OCI-LY7 (cell line): Measurements from ENCODE around the gene SERTAD2. TPM values are rescaled to one million over a fixed set of nuclear protein-coding genes. Genes with fewer than 3 reads are reported as not detected.

Experiments used
- BruUV-seq: library from RNA; stranded (reverse); fragments of 400-500 nt; replicated peaks from 2 replicates; lab custom pipeline; 2021; lab: Mats Ljungman, UMichigan
- CTCF ChIA-PET: fragments of 300-600 bp; sonication (Branson Sonifier 250); formaldehyde crosslinking; loops from one replicate; lab custom pipeline; 2022; ENCODE audit warnings: antibody characterized with exemption; ENCODE audit not compliant: unreplicated experiment; lab: Charles Lee
- POLR2A ChIA-PET: fragments of 300-600 bp; sonication (Branson Sonifier 250); formaldehyde crosslinking; loops from one replicate; lab custom pipeline; 2022; ENCODE audit warnings: antibody characterized with exemption; lab: Charles Lee
- DNase-seq: peaks from one replicate; pipeline ENCODE4 v3.0.0-alpha.2; 2015; ENCODE audit warnings: low spot score
- H2AFZ ChIP-seq: fragments of 200-600 bp; sonication (generic), shearing (Covaris generic); 2 replicates; pipeline ENCODE4 v1.6.1; 2014; ENCODE audit warnings: mild to moderate bottlenecking, antibody characterized with exemption, low read length, moderate library complexity
- H3K27ac ChIP-seq: fragments of 200-600 bp; sonication (generic); 2 replicates; pipeline ENCODE4 v1.5.1; 2014; ENCODE audit warnings: mixed run types, low read depth, mild to moderate bottlenecking, moderate library complexity, low read length, inconsistent platforms; ENCODE audit not compliant: poor library complexity, severe bottlenecking
- H3K36me3 ChIP-seq: fragments of 200-600 bp; sonication (generic); 2 replicates; pipeline ENCODE4 v1.6.1; 2014; ENCODE audit warnings: mild to moderate bottlenecking, antibody characterized with exemption, low read length, moderate library complexity, mixed read lengths; ENCODE audit not compliant: insufficient read depth
- H3K4me1 ChIP-seq: fragments of 200-600 bp; sonication (generic); 2 replicates; pipeline ENCODE4 v1.5.1; 2014; ENCODE audit warnings: mild to moderate bottlenecking, low read length; ENCODE audit not compliant: insufficient read depth, poor library complexity, severe bottlenecking
- H3K4me2 ChIP-seq: fragments of 200-600 bp; sonication (generic); 2 replicates; pipeline ENCODE4 v1.6.1; 2014; ENCODE audit warnings: mild to moderate bottlenecking, low read length
- H3K4me3 ChIP-seq: fragments of 200-600 bp; sonication (generic); 2 replicates; pipeline ENCODE4 v1.5.1; 2014; ENCODE audit warnings: mild to moderate bottlenecking, low read depth, low read length; ENCODE audit not compliant: poor library complexity, severe bottlenecking
- H3K79me2 ChIP-seq: fragments of 200-600 bp; sonication (generic); 2 replicates; pipeline ENCODE4 v1.6.1; 2016; ENCODE audit warnings: low read depth, mild to moderate bottlenecking, low read length, moderate library complexity, mixed read lengths; ENCODE audit not compliant: insufficient read depth
- H3K9me2 ChIP-seq: fragments of 200-600 bp; sonication (generic); 2 replicates; pipeline ENCODE4 v1.6.1; 2016; ENCODE audit warnings: mild to moderate bottlenecking, low read length, mixed read lengths; ENCODE audit not compliant: insufficient read depth
- H3K9me3 ChIP-seq: fragments of 200-600 bp; sonication (generic); 2 replicates; pipeline ENCODE4 v1.6.1; 2014; ENCODE audit warnings: mild to moderate bottlenecking, mixed run types, low read length, mixed read lengths
- H4K20me1 ChIP-seq: fragments of 200-600 bp; sonication (generic); 2 replicates; pipeline ENCODE4 v1.6.1; 2014; ENCODE audit warnings: mild to moderate bottlenecking, antibody characterized with exemption, low read length, moderate library complexity, mixed read lengths; ENCODE audit not compliant: insufficient read depth
- CTCF ChIP-seq: fragments of 200-600 bp; sonication (generic); conservative IDR thresholded peaks from 2 replicates; pipeline ENCODE4 v1.5.1; 2014; ENCODE audit warnings: mild to moderate bottlenecking, antibody characterized with exemption, low read length, moderate library complexity, mixed read lengths
- EZH2phosphoT487 ChIP-seq: fragments of 200-600 bp; sonication (generic); IDR thresholded peaks from 2 replicates; pipeline ENCODE4 v1.6.1; 2018; ENCODE audit warnings: low read depth, borderline replicate concordance, mild to moderate bottlenecking, mixed run types, antibody characterized with exemption, low read length, moderate library complexity, mixed read lengths
- intact Hi-C: fragments of 100-400 bp; cut with micrococcal nuclease; formaldehyde crosslinking; loops from one replicate; pipeline ENCODE4 v1.10.0; 2022; ENCODE audit not compliant: unreplicated experiment
- total RNA-seq, 2 experiments: library from RNA; depleted of rRNA in 1 of 2; stranded (reverse); fragments of >200 nt in 1 of 2; shearing (Covaris generic) in 1 of 2; gene quantifications; 2 replicates each; pipeline ENCODE4 v1.2.3, GENCODE V29; 2014 to 2022

The SERTAD2 gene
- total RNA-seq, 2 experiments from 2014 or later: 11.5 to 54.5 TPM

GRCh38 chr2:64581777-64582539, 71.8 kb downstream of the SERTAD2 start:
- Histone ChIP-seq H3K9me3 (no peaks in the 10 kb centered on the region), H2AFZ (no peak overlapping the region), H3K4me1 (peaks cover 16% of the 10 kb centered on the region), H3K9me2 (no peaks in the 10 kb centered on the region), H3K4me2 (no peak overlapping the region), H3K27ac (no peak overlapping the region), H4K20me1 (no peaks in the 10 kb centered on the region), H3K4me3 (no peak overlapping the region), H3K36me3 (peaks cover 62% of the 10 kb centered on the region), H3K79me2 (no peaks in the 10 kb centered on the region)
- no peak for DNase-seq
- no peak for TF ChIP-seq CTCF
- no peak for TF ChIP-seq EZH2phosphoT487
- BruUV-seq: no TSS peak
- intact Hi-C loops: no loop called here
- POLR2A ChIA-PET: interaction anchor here (0.6 to 3.1 kb wide), 8 partner anchors 9 to 554 kb away, joined by 3 to 22 read pairs (median 4); partner anchors contain the start of gene AFTPH
- CTCF ChIA-PET: interaction anchor here (0.8 to 1.0 kb wide), 3 partner anchors 21 to 42 kb away, joined by 3 read pairs; no protein-coding TSS in a partner anchor

Other genes starting within 250 kb of the SERTAD2 start
- gene LGALSL, start 199.8 kb downstream of the SERTAD2 start, total RNA-seq (2014; rRNA removed; shearing (Covaris generic)): 3.1 and 3.2 TPM in 2 replicates
- gene LGALSL, start 199.8 kb downstream of the SERTAD2 start, total RNA-seq (2022): 3.8 and 4.5 TPM in 2 replicates
- 39.0 and 40.6 TPM in 2 replicates for gene AFTPH, start 129.6 kb downstream of the SERTAD2 start, total RNA-seq (2014; rRNA removed; shearing (Covaris generic))
- gene AFTPH, start 129.6 kb downstream of the SERTAD2 start, total RNA-seq (2022): 30.0 and 34.7 TPM in 2 replicates